ENCODE results near the gene GPR4. TPM values are rescaled to one million over a fixed set of nuclear protein-coding genes. Genes with fewer than 3 reads are reported as not detected.
"Not testable (repeated sequence)": the region's sequence is repeated elsewhere in the genome, so short reads cannot be mapped to it uniquely, and the experiment has no call there.

GPR4 gene
- total RNA-seq, 8 experiments from 2014 or later = 0.05 to 0.85 (median 0.35) TPM; not detected in 1

- ATAC-seq (replicated peaks in 6 of 8) = peak in 3 of 8 experiments; percentile 1 to 19 (median 5)
- in situ Hi-C loops (cut with MboI; ENCODE audit: low pct_unique_long_range_greater_than_20kb in 2 of 9, low sequenced_read_pairs in 9 of 9, unreplicated experiment in 9 of 9) = no loop called here
- 38 to 100% (median 76%) methylated on average over 1 to 10 of the region's 19 CpGs; no CpG with 5 or more reads in 2 of the 10 experiments for WGBS, 10 experiments
- H3K4me1 ChIP-seq (replicated peaks in 1 of 2) = peaks cover 4 to 17% of the 10 kb centered on the region in 2 donors
- peak overlapping the region in 1 of 2 donors; percentile 17 for H3K27ac ChIP-seq
- peak overlapping the region in 3 of 5 donors; percentile 27 to 35 (median 29) for H3K4me3 ChIP-seq
Measured at GRCh38 chr19:45637890-45638667, 36.1 kb upstream of the GPR4 start.

- 60 to 100% (median 85%) methylated on average over 1 to 2 of the region's 2 CpGs; no CpG with 5 or more reads in 4 of the 10 experiments for WGBS, 10 experiments
- no peak overlapping the region for H3K27ac ChIP-seq
- H3K4me1 ChIP-seq (replicated peaks in 1 of 2) = peaks cover 0 to 25% of the 10 kb centered on the region in 2 donors
- in situ Hi-C loops (cut with MboI; ENCODE audit: low pct_unique_long_range_greater_than_20kb in 2 of 9, low sequenced_read_pairs in 9 of 9, unreplicated experiment in 9 of 9) = no loop called here
- no peak for ATAC-seq (replicated peaks in 6 of 8)
- H3K4me3 ChIP-seq = no peak overlapping the region
Measured at GRCh38 chr19:45636902-45637301, 34.9 kb upstream of the GPR4 start.

GRCh38 chr19:45636275-45636674 lies 34.3 kb upstream of the GPR4 start:
- no peak for ATAC-seq (replicated peaks in 6 of 8)
- no peak overlapping the region for H3K27ac ChIP-seq
- no peak overlapping the region for H3K4me3 ChIP-seq
- peaks cover 0 to 23% of the 10 kb centered on the region in 2 donors for H3K4me1 ChIP-seq (replicated peaks in 1 of 2)
- in situ Hi-C loops (cut with MboI; ENCODE audit: low pct_unique_long_range_greater_than_20kb in 2 of 9, low sequenced_read_pairs in 9 of 9, unreplicated experiment in 9 of 9) = no loop called here
- WGBS, 10 experiments = 83 to 100% (median 100%) methylated on average over 1 of the region's 1 CpG; no CpG with 5 or more reads in 3 of the 10 experiments

GRCh38 chr19:45632468-45633196 lies 30.6 kb upstream of the GPR4 start:
- peak; percentile 50 to 89 (median 76) for ATAC-seq (replicated peaks in 6 of 8)
- 66 to 100% (median 83%) methylated on average over 1 to 7 of the region's 27 CpGs; no CpG with 5 or more reads in 5 of the 10 experiments for WGBS, 10 experiments
- Histone ChIP-seq H3K4me1 (replicated peaks in 1 of 2) (peaks cover 0 to 8% of the 10 kb centered on the region in 2 donors), H3K27ac (no peak overlapping the region), H3K4me3 (no peak overlapping the region)
- in situ Hi-C loops (cut with MboI; ENCODE audit: low pct_unique_long_range_greater_than_20kb in 2 of 9, low sequenced_read_pairs in 9 of 9, unreplicated experiment in 9 of 9) = no loop called here

- Histone ChIP-seq H3K27ac (no peak overlapping the region), H3K4me3 (no peak overlapping the region), H3K4me1 (replicated peaks in 1 of 2) (peaks cover 0 to 8% of the 10 kb centered on the region in 2 donors)
- WGBS, 10 experiments = 40 to 100% (median 58%) methylated on average over 1 to 2 of the region's 2 CpGs; no CpG with 5 or more reads in 5 of the 10 experiments
- peak; percentile 80 to 95 (median 88) for ATAC-seq (replicated peaks in 6 of 8)
- in situ Hi-C loops (cut with MboI; ENCODE audit: low pct_unique_long_range_greater_than_20kb in 2 of 9, low sequenced_read_pairs in 9 of 9, unreplicated experiment in 9 of 9) = no loop called here
Measured at GRCh38 chr19:45630463-45630862, 28.5 kb upstream of the GPR4 start.

- in situ Hi-C loops (cut with MboI; ENCODE audit: low pct_unique_long_range_greater_than_20kb in 2 of 9, low sequenced_read_pairs in 9 of 9, unreplicated experiment in 9 of 9) = no loop called here
- no peak for ATAC-seq (replicated peaks in 6 of 8)
- 86 to 100% (median 100%) methylated on average over 1 to 3 of the region's 4 CpGs; no CpG with 5 or more reads in 4 of the 10 experiments for WGBS, 10 experiments
- Histone ChIP-seq H3K4me1 (replicated peaks in 1 of 2) (peaks cover 0 to 8% of the 10 kb centered on the region in 2 donors), H3K27ac (no peak overlapping the region), H3K4me3 (no peak overlapping the region)
Measured at GRCh38 chr19:45629704-45630103, 27.7 kb upstream of the GPR4 start.

GRCh38 chr19:45628219-45628618 lies 26.2 kb upstream of the GPR4 start:
- H3K27ac ChIP-seq; H3K4me1 ChIP-seq (replicated peaks in 1 of 2); ATAC-seq (replicated peaks in 6 of 8); H3K4me3 ChIP-seq; in situ Hi-C loops (cut with MboI; ENCODE audit: low pct_unique_long_range_greater_than_20kb in 2 of 9, low sequenced_read_pairs in 9 of 9, unreplicated experiment in 9 of 9): not testable (repeated sequence)
- 88 to 100% (median 99%) methylated on average over 1 to 6 of the region's 7 CpGs; no CpG with 5 or more reads in 6 of the 10 experiments for WGBS, 10 experiments

- 67 to 83% (median 79%) methylated on average over 1 of the region's 1 CpG; no CpG with 5 or more reads in 6 of the 10 experiments for WGBS, 10 experiments
- in situ Hi-C loops (cut with MboI; ENCODE audit: low pct_unique_long_range_greater_than_20kb in 2 of 9, low sequenced_read_pairs in 9 of 9, unreplicated experiment in 9 of 9) = no loop called here
- no peaks in the 10 kb centered on the region for H3K4me1 ChIP-seq (replicated peaks in 1 of 2)
Measured at GRCh38 chr19:45623984-45624383, 22.0 kb upstream of the GPR4 start.

GRCh38 chr19:45621976-45622503 lies 20.0 kb upstream of the GPR4 start:
- ATAC-seq (replicated peaks in 6 of 8) = no peak
- in situ Hi-C loops (cut with MboI; ENCODE audit: low pct_unique_long_range_greater_than_20kb in 2 of 9, low sequenced_read_pairs in 9 of 9, unreplicated experiment in 9 of 9) = no loop called here
- 50 to 100% (median 81%) methylated on average over 1 to 4 of the region's 6 CpGs for WGBS, 10 experiments
- H3K27ac ChIP-seq = no peak overlapping the region
- peaks cover 0 to under 1% of the 10 kb centered on the region in 2 donors for H3K4me1 ChIP-seq (replicated peaks in 1 of 2)
- H3K4me3 ChIP-seq = no peak overlapping the region

More at GRCh38 chr19:45623984-45624383, 22.0 kb upstream of the GPR4 start:
- H3K27ac ChIP-seq = no peak overlapping the region
- ATAC-seq (replicated peaks in 6 of 8) = no peak
- H3K4me3 ChIP-seq = no peak overlapping the region

GRCh38 chr19:45621389-45621788 lies 19.4 kb upstream of the GPR4 start:
- in situ Hi-C loops (cut with MboI; ENCODE audit: low pct_unique_long_range_greater_than_20kb in 2 of 9, low sequenced_read_pairs in 9 of 9, unreplicated experiment in 9 of 9) = no loop called here
- ATAC-seq (replicated peaks in 6 of 8) = no peak
- no peak overlapping the region for H3K27ac ChIP-seq
- 73 to 94% (median 80%) methylated on average over 1 to 10 of the region's 17 CpGs; no CpG with 5 or more reads in 7 of the 10 experiments for WGBS, 10 experiments
- H3K4me1 ChIP-seq (replicated peaks in 1 of 2) = peaks cover 5 to 7% of the 10 kb centered on the region in 2 donors
- H3K4me3 ChIP-seq = no peak overlapping the region

GRCh38 chr19:45616704-45617017 lies 14.6 kb upstream of the GPR4 start:
- H3K4me3 ChIP-seq = peak overlapping the region; percentile 16 to 34 (median 23)

GRCh38 chr19:45615795-45616703 lies 14.0 kb upstream of the GPR4 start:
- in situ Hi-C loops (cut with MboI; ENCODE audit: low pct_unique_long_range_greater_than_20kb in 2 of 9, low sequenced_read_pairs in 9 of 9, unreplicated experiment in 9 of 9) = no loop called here
- H3K27ac ChIP-seq = peak overlapping the region; percentile 87 to 95
- 73 to 100% methylated on average over 1 to 2 of the region's 37 CpGs; no CpG with 5 or more reads in 8 of the 10 experiments for WGBS, 10 experiments
- peak; percentile 36 to 92 (median 90) for ATAC-seq (replicated peaks in 6 of 8)
- H3K4me3 ChIP-seq = peak overlapping the region; percentile 20 to 34 (median 25)
- peaks cover 7 to 9% of the 10 kb centered on the region in 2 donors for H3K4me1 ChIP-seq (replicated peaks in 1 of 2)

More at GRCh38 chr19:45616704-45617017, 14.6 kb upstream of the GPR4 start:
- in situ Hi-C loops (cut with MboI; ENCODE audit: low pct_unique_long_range_greater_than_20kb in 2 of 9, low sequenced_read_pairs in 9 of 9, unreplicated experiment in 9 of 9) = no loop called here
- H3K27ac ChIP-seq = peak overlapping the region; percentile 87 to 95
- ATAC-seq (replicated peaks in 6 of 8) = no peak
- 74 to 92% methylated on average over 3 to 4 of the region's 10 CpGs; no CpG with 5 or more reads in 8 of the 10 experiments for WGBS, 10 experiments
- peaks cover 7 to 9% of the 10 kb centered on the region in 2 donors for H3K4me1 ChIP-seq (replicated peaks in 1 of 2)

Data from motor neuron (in vitro differentiated cells).